Fibroblast of the aortic adventitia (primary cell): ENCODE data around the gene RFT1. TPM values are rescaled to one million over a fixed set of nuclear protein-coding genes. Genes with fewer than 3 reads are reported as not detected.

Source experiments
- DNase-seq: peaks from one replicate; pipeline ENCODE4 v3.0.0-alpha.2; 2010; ENCODE audit warnings: low read depth
- H3K4me3 ChIP-seq: 2 replicates; pipeline ENCODE4 v1.5.1; 2011; ENCODE audit warnings: low read depth, mild to moderate bottlenecking, control low read depth, low read length, moderate library complexity
- total RNA-seq: library from RNA; depleted of rRNA; stranded (reverse); fragments of >200 nt; gene quantifications from 2 replicates; pipeline ENCODE4 v1.2.3, GENCODE V29; 2012; ENCODE audit warnings: low replicate concordance
- TF ChIP-seq, protein P1 (sequence below): IDR thresholded peaks from 2 replicates; pipeline ENCODE4 v1.5.1; 2011; ENCODE audit warnings: mild to moderate bottlenecking, low read length, control low read depth, inconsistent platforms; ENCODE audit not compliant: insufficient read depth

Gene RFT1, protein sequence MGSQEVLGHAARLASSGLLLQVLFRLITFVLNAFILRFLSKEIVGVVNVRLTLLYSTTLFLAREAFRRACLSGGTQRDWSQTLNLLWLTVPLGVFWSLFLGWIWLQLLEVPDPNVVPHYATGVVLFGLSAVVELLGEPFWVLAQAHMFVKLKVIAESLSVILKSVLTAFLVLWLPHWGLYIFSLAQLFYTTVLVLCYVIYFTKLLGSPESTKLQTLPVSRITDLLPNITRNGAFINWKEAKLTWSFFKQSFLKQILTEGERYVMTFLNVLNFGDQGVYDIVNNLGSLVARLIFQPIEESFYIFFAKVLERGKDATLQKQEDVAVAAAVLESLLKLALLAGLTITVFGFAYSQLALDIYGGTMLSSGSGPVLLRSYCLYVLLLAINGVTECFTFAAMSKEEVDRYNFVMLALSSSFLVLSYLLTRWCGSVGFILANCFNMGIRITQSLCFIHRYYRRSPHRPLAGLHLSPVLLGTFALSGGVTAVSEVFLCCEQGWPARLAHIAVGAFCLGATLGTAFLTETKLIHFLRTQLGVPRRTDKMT
- total RNA-seq: 13.9 and 15.4 TPM in 2 replicates

DNA sequence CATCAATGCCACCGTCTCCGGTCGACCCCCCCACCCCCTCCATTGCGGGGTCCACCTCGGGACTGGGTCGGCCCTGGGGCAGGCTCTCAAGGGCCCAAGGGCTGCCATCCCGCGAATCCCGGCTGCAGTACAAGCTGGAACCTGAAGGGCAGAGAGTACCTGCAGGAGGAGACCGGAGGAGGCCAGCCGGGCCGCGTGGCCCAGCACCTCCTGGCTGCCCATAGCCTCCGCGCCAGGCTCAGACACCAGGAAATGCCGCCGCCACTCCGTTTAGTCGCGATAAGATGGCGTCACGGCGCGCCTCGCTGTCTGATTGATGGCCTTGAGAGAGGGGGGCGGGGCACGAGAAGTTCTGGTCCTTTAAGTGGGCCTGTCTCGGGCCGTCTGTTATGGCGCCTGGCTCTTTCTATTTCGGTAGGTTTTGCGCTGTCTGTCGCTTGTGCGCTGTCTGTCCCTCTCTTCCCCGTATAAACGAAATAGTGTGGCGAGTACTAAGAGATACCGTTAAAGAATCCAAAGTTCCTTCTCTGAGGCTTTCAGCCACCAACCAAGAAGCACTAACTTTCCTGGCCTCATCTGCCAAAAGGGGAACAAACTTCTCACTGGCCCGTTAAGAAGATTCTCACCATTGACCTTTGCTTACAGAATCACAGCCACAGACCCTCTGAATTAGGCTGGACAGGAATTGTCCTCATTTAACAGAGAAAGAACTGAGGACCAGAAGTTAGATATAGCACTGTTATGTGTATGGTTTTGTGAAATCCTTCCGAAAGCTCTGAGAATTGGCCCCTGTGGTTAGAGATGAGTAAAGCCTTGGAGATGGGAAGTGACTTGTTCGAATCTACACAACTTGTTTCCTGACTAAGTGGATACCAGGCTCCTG is at the start of gene RFT1:
Gene RFT1, minus strand, starts transcription at position 257 of the 883 bp plus-strand sequence. Its CDS starts 35 bp downstream, at position 222.
- TF ChIP-seq, protein P1, sequence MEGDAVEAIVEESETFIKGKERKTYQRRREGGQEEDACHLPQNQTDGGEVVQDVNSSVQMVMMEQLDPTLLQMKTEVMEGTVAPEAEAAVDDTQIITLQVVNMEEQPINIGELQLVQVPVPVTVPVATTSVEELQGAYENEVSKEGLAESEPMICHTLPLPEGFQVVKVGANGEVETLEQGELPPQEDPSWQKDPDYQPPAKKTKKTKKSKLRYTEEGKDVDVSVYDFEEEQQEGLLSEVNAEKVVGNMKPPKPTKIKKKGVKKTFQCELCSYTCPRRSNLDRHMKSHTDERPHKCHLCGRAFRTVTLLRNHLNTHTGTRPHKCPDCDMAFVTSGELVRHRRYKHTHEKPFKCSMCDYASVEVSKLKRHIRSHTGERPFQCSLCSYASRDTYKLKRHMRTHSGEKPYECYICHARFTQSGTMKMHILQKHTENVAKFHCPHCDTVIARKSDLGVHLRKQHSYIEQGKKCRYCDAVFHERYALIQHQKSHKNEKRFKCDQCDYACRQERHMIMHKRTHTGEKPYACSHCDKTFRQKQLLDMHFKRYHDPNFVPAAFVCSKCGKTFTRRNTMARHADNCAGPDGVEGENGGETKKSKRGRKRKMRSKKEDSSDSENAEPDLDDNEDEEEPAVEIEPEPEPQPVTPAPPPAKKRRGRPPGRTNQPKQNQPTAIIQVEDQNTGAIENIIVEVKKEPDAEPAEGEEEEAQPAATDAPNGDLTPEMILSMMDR: peak; percentile 14
- peak; percentile 95 for DNase-seq
- H3K4me3 ChIP-seq: peak within 1 kb of the TSS; percentile 95

DNA sequence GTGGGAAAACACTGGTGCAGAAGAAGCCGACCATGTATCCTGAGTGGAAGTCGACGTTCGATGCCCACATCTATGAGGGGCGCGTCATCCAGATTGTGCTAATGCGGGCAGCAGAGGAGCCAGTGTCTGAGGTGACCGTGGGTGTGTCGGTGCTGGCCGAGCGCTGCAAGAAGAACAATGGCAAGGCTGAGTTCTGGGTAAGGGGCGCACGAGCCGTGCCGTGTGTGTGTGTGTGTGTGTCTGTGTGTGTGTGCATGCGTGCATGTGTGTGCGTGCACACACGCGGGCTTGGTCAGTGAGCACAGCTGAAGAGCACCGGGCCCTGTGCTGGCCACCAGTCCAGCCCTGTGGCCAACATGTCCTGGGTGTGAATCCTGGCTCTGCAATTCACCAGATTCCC is 49.3 kb upstream of the RFT1 start:
- no peak overlapping the region for H3K4me3 ChIP-seq
- TF ChIP-seq, protein P1: no peak
- no peak for DNase-seq

DNA sequence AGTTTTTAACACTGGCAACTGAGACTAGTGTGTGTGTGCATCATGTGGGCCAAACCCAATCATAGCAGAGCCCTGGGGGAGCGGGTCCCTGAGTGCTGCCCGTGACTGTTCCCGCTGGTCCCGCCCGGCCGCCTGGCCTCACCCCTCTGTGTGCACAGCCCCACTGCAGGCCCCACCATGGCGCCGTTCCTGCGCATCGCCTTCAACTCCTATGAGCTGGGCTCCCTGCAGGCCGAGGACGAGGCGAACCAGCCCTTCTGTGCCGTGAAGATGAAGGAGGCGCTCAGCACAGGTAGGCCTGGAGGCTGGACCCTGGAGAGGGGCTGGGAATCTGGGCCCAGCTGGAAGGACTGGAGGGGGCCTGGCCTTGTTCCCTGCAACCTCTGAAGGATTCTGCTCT is 48.0 kb upstream of the RFT1 start:
- TF ChIP-seq, protein P1: no peak
- no peak for DNase-seq
- H3K4me3 ChIP-seq: no peak overlapping the region

DNA sequence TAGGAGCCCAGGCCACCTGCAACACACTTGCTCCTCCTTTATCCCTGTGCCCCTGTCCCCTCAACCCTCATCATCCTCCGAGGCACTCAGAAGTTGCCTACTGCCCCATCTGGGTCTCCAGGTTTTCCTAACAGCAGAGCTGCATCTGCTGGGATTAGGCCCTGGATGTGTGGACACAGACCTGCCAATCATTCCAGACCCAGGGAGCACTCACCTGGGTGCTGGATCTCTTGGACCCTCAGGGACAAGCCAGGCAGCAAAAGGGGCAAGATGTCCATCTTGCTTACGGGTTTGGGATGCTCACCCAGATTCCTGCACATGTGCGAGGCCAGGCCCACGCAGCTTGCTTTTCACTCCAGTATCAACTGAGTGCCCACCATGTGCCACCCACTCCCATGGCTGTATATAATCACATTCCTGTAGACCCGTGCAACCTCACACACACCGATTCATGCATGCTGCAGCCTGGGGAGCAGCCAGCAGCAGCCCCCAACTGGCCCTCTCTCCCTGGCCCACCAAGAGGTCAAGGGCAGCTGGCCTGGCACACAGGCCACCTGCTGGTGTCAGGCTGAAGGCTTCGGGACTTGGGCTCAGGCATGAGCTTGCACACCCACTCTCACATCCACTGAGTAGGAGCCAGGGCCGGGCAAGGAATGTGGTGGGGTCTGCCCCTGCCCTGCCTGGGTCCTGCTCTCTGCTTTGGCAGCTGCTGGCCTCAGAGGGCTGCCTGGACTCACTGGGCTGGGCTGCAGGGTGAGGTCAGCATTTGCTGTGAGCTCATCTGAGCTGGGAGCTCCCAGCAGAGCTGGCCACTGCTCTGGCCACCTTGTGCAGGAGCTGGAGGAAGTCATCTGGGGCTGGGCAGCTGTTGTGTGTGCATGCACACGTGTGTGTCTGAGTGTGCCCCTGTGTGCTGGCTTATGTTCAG is 45.6 kb upstream of the RFT1 start:
- peak; percentile 8 for DNase-seq
- H3K4me3 ChIP-seq: no peak overlapping the region
- TF ChIP-seq, protein P1: peak; percentile 1

DNA sequence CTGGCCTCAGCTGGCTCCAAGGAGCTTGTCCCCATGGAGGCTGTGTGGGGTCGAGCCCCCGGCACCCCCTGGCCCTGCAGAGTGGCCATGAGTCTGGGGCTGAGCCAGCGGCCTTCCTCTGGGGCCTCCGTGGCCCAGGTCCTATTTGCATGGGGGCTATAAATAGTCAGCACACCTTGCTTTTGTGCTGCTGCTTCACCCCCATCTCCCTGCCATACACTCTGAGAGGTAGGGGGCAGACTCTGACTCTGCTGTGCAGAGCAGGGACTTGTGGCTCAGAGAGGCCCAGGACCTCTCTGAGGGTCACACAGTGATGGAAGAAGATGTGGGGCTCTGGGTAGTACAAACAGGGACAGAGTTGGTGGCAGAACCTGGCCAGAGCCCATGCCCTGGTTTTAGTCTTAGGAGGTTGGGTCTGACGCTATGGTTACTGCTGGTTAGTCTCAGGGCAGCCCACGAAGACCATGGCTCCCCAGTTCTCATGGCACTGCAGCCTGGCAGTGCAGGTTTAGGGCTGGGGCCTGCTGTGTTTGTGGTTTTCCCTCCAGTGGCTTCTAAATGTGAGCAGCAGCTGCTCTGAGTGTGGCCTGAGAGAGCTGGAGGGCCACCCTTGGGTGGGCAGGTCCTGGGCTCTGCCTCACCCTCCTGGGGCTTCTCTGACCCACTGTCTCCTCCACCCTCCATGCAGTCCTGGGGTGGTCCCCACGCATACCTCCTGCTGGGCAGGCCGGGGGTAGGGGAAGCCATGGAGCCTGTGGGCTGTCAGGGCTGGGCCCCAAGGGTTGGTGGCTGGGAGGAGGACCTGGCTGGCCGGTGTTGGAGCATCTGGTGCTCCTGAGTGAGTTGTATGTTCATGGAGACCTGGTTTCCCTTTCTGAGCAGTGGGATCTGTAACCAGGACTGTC is 44.4 kb upstream of the RFT1 start:
- TF ChIP-seq, protein P1: no peak
- no peak for DNase-seq
- H3K4me3 ChIP-seq: no peak overlapping the region
